Thyroid gland (tissue), 4 donors: ENCODE measurements around the gene C20orf144.

ENCODE experiments used
- CTCF ChIP-seq, 6 experiments: fragments of 200-600 bp in 3 of 6; fragments of 450-650 bp in 3 of 6; sonication (generic) in 3 of 6; IDR thresholded peaks; one replicate each; pipeline ENCODE4 v1.5.1; 2016 to 2019; ENCODE audit warnings: antibody characterized with exemption in 6 of 6, mild to moderate bottlenecking in 2 of 6, inconsistent platforms in 1 of 6, moderate library complexity in 1 of 6
- POLR2A ChIP-seq, 2 donors: fragments of 450-650 bp; IDR thresholded peaks; one replicate each; pipeline ENCODE4 v1.6.1; 2017; ENCODE audit warnings: antibody characterized with exemption in 2 of 2, mild to moderate bottlenecking in 2 of 2, moderate library complexity in 1 of 2

- TF ChIP-seq CTCF (IDR thresholded peaks at IDR 0.05) (no peak), POLR2A (IDR thresholded peaks at IDR 0.05) (no peak)
Observed at GRCh38 chr20:33711446-33711738, 49.3 kb downstream of the C20orf144 start.
